Skin of body (tissue), 2 donors: Measurements from ENCODE around the gene FEN1. TPM values are rescaled to one million over a fixed set of nuclear protein-coding genes. Genes with fewer than 3 reads are reported as not detected.

Source experiments
- DNase-seq: peaks from one replicate; lab custom pipeline; 2025; lab: John Stamatoyannopoulos, UW
- total RNA-seq: library from RNA; depleted of rRNA; stranded (reverse); fragments of >200 nt; gene quantifications from one replicate; pipeline ENCODE4 v1.2.3, GENCODE V29; 2014

The FEN1 gene
- total RNA-seq, 1 donor from 2014 or later = 12.0 TPM

DNA sequence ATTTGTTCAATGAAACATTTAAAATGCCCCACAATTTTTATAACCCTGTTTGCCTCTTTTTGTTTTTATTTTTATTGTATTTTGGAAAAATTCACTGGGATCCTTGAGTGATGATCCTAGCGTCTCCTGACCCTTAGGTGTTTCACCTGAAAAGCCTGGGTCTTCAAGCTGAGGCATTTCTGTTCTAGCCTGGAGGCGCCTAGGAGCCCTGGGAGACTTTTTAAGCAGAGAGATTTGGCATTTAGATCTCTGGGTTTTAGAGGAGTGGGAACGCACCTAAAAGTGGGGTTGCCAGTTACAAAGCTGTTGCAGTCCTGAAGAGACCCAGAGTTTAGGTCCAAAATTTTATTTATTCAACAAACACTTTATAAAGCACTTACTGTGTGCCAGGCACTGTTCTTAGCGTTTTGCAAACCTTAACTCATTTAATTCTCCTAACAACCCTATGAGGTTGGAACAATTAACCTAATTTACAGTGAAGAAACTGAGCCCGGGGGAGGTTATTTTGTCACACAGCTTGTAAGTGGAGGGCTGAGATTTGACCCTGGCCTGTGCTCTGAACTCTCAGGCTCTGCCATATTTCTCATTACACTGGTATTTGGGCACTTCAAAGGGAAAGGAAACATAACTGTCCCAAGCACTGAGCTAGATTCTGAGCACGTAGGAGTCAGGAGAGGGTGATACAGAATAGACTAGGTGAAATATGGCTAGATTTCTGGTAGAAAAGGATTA is 24.9 kb downstream of the FEN1 start:
- no peak for DNase-seq

DNA sequence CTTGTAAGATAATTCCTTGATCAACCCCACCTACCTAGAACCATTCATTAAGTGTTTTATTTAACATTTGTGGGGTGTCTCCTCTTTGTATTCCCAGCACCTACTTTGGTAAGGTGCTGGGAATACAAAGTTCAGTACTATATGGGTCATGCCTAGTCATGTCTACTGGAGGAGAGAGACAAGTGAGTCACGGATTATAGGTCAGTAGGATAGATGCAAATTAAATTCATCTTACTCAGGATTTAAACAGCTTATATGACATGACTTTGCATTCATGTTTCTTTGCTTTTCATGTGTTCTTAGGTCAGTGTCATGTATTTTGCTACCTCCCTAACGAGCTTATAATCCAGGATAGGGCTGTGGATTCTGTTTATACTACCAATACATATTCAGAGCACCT is 27.5 kb downstream of the FEN1 start:
- no peak for DNase-seq

DNA sequence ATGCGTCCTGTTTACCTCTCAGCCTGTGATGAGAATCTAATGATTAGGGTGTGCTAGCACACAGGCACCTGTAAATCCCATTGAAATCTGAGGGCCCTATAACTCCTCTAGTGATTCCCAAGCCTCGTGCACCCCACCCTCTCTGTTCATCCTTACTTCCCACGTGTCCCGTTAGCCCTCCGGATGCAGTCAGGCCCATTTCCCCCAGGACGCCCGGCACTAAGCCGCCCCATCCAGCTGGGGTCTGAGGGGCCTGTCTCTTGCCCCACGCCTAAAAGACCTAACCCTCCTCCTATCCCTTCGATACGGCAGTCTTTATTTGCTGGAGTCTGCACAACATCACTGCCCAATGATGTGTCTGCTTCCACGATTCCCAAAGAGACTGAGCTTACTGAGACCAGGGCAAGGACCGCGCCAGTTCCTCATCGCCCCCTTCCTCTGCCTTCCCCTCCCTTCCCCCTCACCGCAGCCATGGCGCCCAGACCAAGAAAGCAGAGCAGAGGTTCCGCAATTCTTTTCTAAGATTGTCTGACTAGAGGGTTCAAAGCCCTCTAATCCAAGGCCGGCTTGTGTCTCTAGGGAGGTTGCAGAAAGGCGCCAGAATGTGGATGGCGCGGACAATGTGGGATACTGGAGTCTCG is 34.3 kb downstream of the FEN1 start:
- DNase-seq = peak; percentile 52

DNA sequence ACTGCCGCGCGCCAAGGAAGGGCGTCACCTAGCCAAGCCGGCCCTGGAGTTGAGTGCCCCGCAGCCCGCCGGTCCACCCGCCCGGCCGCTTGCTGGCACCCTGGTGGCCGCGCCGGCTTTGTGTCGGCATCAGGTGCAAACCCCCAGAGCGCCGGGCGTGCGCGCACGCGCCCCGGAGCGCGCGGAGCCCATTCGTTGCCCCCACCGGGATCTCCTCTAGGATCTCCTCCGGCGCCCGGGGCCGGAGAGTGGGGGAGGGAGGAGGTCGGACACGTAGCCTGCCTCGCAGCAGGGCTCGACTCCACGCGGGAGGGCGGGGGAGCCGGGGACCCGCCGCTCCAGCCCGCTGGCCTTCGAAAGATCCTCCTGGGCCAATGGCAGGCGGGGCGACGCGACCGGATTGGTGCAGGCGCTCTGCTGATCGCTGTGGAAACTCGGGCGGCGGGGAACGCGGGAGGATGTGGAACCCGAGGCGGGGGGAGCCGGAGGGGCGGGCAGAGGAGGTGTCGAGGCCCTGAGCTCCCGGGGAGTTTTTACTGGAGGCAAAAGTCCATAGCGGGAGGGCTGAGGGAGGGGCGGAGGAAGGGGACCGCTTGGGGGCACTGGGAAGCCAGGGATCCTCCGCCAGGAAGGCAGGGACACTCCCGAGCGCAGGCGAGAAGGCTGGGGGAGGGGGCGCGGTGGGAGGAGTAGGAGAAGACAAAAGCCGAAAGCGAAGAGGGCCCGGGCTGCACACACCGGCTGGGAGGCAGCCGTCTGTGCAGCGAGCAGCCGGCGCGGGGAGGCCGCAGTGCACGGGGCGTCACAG is 35.1 kb downstream of the FEN1 start, which contains the start of gene FADS2:
FADS2 (plus strand) TSS at position 730 of the 808 bp plus-strand sequence. CDS start 91 bp downstream, outside the sequence.
- peak; percentile 94 for DNase-seq

DNA sequence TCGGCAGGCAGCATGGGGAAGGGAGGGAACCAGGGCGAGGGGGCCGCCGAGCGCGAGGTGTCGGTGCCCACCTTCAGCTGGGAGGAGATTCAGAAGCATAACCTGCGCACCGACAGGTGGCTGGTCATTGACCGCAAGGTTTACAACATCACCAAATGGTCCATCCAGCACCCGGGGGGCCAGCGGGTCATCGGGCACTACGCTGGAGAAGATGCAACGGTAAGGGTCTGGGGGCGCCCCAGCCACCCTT is 35.6 kb downstream of the FEN1 start:
- no peak for DNase-seq

DNA sequence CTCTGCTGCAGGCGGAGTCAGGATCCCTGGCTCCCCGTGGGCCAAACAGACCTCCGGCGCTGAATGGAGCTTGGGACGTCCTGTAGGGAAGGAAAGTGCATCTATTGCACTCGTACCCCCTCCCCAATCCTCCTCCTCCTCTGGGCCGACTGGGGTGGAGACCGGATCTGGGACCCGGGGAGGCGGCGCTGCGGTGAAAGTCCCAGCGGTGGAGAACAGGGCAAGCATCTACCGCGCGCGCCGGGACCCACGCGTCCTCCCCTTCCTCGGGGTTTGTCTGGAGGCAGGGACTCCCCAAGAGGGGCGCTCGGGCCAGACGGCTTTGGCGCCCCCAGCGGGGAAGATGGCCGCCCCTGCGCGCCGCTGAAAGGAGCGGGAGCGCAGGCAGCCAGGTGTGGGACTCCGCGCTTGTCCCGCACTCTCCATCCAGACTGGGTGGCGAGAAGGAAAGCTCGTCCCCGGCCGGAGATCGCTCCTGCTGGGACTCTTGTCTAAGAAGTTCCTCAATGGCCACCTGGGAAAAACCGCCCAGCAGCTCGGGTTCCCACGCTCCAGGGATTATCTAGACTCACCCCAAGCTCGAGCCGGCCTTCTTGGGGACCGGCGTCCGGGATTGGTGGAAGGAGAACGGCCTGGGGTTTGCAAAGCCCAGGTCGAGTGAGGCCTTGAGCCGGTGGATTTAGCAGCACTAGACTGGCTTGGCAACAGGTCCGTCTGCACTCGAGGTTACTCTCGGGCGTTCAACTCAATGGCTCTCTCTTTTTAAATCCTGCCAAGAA is 36.1 kb downstream of the FEN1 start:
- DNase-seq = no peak

DNA sequence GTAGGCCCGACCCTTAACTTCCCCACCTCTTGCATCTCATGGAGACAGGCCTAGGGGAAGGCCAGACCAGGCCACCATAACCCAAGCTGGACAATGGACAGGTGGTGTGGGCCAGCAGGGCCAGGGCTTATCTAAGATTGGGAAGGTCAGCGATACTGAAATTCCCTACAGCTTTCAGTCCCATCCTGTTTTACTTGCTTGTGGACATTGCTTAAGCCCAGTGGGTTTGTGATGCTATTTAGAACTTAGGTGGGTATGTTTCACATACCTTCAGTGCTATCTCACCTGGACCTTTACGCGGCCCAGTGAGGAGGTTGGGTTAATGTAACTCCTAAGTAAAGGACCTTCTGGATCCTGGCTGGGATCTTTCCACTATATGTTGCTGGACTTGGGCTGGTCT is 37.1 kb downstream of the FEN1 start:
- DNase-seq = no peak

DNA sequence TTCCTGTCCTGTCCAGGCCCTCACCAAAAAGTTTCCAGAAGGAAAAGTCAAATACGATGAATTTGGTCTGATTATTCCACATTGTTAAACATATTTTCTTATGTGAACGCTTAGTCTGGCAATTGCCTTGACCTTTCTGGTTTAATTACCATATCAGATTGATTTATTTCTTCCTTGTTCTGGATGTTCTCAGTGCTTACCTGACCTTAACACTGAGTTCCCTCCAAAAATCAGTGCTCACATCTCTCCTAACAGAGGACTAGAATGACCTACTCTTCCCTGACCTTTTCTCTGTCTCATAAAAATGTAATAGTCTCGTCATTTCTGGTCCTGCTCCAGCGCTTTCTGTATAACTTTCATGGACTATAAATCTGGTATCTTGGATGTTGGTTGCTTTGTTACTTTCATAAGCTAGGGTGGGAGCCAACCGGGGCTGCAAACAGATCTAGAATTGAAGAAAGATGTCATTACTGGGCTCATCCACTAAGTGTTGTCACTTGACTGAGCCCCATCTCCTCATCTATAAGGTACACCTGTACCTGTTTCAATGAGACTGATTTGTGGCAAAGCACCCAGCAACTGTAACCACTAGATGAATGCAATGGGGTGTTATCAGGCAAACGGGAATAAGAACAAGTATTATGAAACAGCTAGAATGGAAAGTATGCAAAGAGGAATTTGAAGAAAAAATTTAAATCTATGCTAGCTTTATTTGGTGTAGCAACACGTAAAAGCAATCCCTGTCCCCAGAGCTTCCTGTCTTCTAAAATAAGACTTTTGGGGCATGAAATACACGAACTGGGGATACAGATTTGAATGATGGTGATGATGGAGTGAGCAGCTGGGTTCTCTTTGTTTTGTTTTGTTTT is 37.8 kb downstream of the FEN1 start:
- DNase-seq = peak; percentile 47

DNA sequence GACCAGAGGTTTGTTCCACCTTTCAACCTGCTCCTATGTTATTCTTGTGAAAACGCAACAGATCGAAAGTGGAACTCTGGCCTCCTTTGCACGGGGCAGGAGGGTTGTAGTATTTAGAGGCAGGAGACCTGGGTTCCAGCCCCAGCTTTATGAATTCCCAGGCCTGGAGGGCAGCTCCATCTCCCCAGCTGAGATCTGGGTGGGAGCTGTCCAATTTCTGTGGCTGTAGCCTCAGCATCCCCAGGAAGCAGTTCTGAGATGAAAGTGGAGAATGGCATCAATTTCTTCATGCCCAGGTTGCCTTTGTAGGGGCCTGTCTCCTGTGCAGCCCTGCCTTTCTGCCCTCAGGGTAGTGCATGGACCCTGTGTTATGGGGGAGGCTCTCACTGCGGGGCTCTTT is 39.5 kb downstream of the FEN1 start:
- DNase-seq = no peak

DNA sequence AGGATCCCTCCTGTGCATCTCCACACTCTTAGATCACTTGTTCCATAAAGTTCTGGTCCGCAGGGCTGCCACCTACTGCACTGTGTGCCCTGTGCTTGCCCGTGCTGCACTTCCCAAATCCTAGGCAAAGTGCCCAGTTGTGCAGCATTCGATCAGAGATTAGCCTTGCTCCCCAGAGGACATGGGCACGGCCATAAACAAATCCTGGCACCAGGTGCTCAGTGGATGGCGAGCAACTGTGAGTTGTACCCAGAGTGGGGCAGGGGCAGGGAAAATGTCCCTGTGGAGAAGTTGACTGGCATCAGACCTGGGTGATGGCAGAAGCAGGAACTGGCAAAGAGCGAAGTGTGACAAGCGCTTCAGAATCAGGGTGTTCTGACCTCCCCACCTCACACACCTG is 40.0 kb downstream of the FEN1 start:
- DNase-seq = no peak

DNA sequence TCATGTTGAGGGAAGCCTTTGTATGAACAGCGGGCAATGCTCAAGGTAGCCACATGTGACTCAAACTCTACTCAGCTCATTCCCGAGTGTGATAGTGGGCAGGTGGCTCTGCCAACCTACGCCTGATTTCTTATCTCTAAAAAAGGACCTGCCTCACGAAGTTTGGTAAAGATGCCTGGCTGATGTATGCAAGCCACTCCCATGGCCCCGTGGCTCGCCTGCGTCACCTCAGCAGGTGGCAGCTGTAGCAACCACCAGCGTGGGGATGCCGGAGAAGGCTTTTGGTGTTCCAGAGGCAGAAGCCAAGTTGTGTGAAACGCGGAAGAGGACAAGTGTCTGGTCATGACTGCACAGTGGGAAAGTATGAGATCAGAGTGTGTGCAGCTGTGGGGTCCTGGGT is 40.8 kb downstream of the FEN1 start:
- DNase-seq = no peak

DNA sequence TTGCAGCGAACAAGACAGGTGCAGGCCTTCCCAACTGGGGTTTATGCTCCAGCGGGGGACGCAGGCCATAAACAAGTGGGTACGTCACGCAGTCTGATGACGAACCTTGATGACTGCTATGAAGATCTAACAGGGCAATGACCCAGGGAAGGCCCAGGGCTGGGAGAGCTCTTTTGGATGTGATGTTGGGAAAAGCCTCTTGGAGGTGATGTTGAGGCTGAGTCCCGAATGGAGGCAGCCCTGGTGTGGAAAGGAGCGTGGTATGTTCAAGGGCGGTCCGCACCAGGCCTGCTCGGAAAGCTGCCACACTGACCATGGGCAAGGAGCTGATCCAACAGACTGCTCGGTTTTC is 41.2 kb downstream of the FEN1 start:
- DNase-seq = no peak

DNA sequence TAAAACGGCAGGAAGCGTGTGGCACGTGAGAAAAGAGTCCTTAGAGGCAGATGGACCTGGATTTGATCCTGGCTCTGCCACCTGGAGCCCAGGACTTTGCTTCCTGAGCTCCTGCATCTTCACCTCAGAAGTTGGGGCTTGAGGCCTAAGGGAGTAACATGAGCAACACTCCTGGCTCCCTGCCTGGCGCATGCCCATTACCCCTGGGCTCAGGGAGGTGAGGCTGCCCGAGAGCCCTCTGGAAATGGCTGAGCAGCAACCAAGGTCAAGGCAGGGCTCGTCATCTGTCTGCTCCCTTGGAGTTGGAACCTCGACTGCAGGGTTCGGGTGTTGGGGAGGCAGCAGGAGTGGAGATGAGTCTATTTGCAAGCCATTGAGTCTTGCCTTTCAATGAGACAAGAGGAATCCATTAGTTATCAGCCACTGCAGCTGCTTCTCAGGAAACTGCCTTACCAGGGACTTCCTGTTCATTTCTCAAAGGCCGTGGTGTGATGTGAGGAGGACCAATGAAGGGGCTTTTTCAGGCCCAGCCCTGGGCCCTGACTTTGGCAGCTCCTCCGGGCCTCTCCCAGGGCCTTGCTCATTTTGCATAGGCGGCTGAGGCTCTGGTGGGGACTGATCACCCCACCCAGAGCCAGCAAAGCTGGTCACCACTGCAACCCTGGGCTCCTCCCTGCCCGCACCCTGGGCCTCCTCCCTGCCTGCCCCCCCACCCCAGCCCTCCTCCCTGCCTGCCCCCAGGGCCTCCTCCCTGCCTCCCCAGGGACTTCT is 41.8 kb downstream of the FEN1 start:
- DNase-seq = peak; percentile 80

DNA sequence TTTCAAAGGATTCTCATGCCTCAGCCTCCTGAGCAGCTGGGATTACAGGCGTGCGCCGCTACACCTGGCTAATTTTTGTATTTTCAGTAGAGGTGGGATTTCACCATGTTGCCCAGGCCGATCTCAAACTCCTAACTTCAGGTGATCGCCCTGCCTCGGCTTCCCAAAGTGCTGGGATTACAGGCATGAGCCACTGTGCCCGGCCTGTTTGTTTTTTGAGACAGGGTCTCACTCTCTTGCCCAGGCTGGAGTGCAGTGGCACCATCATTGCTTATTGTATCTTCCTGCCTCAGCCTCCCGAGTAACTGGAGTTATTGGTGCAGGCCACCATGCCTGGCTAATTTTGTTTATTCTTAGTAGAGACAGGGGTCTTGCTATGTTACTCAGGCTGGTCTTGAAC is 43.5 kb downstream of the FEN1 start:
- DNase-seq = no peak

DNA sequence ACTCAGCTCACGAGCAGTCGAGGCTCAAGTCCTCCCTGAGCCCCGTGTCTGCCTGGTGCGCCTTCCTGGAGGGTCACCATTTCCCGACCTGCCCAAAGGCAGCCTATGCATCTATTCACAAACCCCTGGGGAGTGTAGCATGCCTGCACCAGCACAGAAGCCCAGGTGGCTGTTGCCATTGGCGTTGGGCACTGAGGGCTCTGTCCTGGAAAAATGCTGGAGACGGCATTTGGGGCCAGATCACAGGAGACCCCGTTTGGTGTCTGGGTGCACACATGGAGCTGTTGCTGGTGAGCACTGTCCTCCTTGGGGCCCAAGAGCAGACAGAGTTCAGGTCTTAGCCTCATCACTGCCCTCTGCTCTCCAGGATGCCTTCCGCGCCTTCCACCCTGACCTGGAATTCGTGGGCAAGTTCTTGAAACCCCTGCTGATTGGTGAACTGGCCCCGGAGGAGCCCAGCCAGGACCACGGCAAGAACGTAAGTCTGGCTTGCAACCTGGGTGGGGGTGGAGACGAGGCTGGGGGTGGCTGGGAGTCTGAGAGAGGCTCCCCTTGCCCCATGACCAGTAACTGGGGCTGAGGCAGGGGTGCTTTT is 44.8 kb downstream of the FEN1 start:
- DNase-seq = no peak

DNA sequence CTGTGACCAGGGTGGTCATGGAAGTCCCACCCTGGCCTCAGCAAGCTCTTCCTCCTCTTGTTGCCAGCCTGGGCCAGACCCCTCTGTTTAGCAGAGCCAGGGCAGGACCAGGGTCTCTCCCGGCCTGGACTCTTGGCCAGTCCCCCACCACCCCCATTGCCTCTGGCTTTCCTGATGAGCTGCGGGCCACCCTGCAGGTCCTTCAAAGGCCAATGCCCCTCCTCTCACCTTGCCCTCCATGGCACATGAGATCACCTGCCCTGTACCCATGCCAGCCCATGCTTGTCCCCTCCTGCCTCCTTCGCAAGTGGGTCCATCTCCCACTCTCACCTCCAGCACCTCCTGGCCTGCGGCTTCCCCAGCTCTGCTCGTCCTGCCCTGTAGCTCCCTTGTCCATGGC is 45.8 kb downstream of the FEN1 start:
- no peak for DNase-seq

DNA sequence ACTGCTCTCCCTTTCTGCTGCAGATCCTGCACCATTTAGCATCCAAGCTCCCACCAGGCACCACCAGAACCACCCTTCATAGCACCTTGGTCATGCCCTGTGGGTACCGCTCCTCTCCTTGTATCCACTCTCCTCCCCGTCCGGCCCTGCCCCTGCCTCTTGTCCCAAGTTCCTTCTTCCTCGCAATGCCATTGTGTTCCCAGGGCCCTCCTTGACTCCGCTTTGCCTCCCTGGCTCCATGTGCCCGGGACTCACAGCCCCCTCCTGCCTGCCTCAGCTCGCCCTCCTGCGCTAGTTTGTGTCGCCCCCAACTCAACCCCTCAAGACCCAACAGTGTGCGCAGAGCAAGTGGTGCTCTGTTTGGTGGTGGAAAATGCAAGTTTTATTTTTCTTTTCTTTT is 46.2 kb downstream of the FEN1 start:
- DNase-seq = no peak

DNA sequence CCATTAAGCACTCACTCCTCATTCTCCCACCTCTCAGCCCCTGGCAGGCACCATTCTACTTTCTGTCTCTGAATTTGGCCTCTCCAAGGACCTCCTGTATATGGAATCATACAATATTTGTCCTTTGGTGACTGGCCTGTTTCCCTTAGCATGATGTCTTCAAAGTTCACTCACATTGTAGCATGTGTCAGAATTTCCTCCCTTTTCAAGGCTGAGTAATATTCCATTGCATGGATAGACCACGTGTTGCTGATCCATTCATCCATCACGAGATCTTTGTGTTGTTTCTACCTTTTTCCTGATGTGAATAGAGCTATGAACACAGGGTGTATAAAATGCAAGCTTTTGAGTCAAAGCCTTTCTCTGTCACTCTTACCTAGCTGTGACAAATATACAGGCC is 47.0 kb downstream of the FEN1 start:
- DNase-seq = no peak

DNA sequence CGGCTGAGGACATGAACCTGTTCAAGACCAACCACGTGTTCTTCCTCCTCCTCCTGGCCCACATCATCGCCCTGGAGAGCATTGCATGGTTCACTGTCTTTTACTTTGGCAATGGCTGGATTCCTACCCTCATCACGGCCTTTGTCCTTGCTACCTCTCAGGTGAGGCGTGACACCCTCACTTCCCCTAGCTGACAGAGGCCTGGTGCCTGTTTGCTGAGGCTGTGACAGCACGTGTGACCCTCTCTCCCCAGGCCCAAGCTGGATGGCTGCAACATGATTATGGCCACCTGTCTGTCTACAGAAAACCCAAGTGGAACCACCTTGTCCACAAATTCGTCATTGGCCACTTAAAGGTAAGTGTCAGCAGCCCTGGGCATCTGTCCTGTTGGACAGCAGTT is 47.7 kb downstream of the FEN1 start:
- no peak for DNase-seq
